DND-41 (cell line): ENCODE measurements around the gene RAI14.

Source experiments
- ATAC-seq: fragments of 200-7000 bp; cut with Tn5 transposase; 3 replicates; pipeline ENCODE4 v1.9.1; 2021; ENCODE audit warnings: low read depth; ENCODE audit not compliant: insufficient read depth
- DNase-seq: peaks from one replicate; pipeline ENCODE4 v3.0.0-alpha.2; 2020
- H2AFZ ChIP-seq: 2 replicates; pipeline ENCODE4 v1.6.0; 2012; ENCODE audit warnings: low read depth, low read length
- H3K27ac ChIP-seq: 2 replicates; pipeline ENCODE4 v1.5.1; 2012; ENCODE audit warnings: low read length, inconsistent platforms
- H3K27me3 ChIP-seq: fragments of 200-600 bp; sonication (generic); 2 replicates; pipeline ENCODE4 v1.6.0; 2012; ENCODE audit warnings: low read length, mild to moderate bottlenecking, inconsistent platforms; ENCODE audit not compliant: insufficient read depth, poor library complexity
- H3K36me3 ChIP-seq: 2 replicates; pipeline ENCODE4 v1.5.1; 2012; ENCODE audit warnings: low read length, inconsistent platforms; ENCODE audit not compliant: insufficient read depth
- H3K4me1 ChIP-seq: 2 replicates; pipeline ENCODE4 v1.5.1; 2012; ENCODE audit warnings: mild to moderate bottlenecking, low read length; ENCODE audit not compliant: insufficient read depth
- H3K4me2 ChIP-seq: 2 replicates; pipeline ENCODE4 v1.6.0; 2012; ENCODE audit warnings: mild to moderate bottlenecking, moderate library complexity, low read length, inconsistent platforms; ENCODE audit not compliant: insufficient read depth
- H3K4me3 ChIP-seq, 2 experiments: fragments of 200-600 bp in 1 of 2; shearing (Covaris generic) in 1 of 2; 2 replicates each; pipeline ENCODE4 v1.5.1; 2012 to 2016; ENCODE audit warnings: inconsistent platforms in 2 of 2, low read length in 2 of 2, mild to moderate bottlenecking in 2 of 2, low read depth in 1 of 2, moderate library complexity in 1 of 2
- H3K79me2 ChIP-seq: 2 replicates; pipeline ENCODE4 v1.6.0; 2012; ENCODE audit warnings: low read length, inconsistent platforms; ENCODE audit not compliant: insufficient read depth
- H3K9ac ChIP-seq: 2 replicates; pipeline ENCODE4 v1.6.0; 2012; ENCODE audit warnings: low read depth, mild to moderate bottlenecking, inconsistent platforms, low read length, moderate library complexity
- H3K9me3 ChIP-seq: 2 replicates; pipeline ENCODE4 v1.5.1; 2012; ENCODE audit warnings: low read length, moderate library complexity, mild to moderate bottlenecking, inconsistent platforms; ENCODE audit not compliant: insufficient read depth, severe bottlenecking
- H4K20me1 ChIP-seq: 2 replicates; pipeline ENCODE4 v1.6.0; 2012; ENCODE audit warnings: low read length; ENCODE audit not compliant: insufficient read depth
- CTCF ChIP-seq: IDR thresholded peaks from 2 replicates; pipeline ENCODE4 v1.5.1; 2012; ENCODE audit warnings: borderline replicate concordance, low read length, moderate library complexity, mild to moderate bottlenecking; ENCODE audit not compliant: poor library complexity, severe bottlenecking; ENCODE audit errors: extremely low read depth
- EZH2 ChIP-seq: IDR thresholded peaks from 3 replicates; pipeline ENCODE4 v1.6.1; 2012; ENCODE audit warnings: borderline replicate concordance, low read depth, mild to moderate bottlenecking, moderate library complexity, low read length, inconsistent platforms; ENCODE audit not compliant: severe bottlenecking

Gene RAI14

GRCh38 chr5:34804913-34805312, 148.8 kb downstream of the RAI14 start:
- no peak overlapping the region for H3K4me2 ChIP-seq
- no peaks in the 10 kb centered on the region for H4K20me1 ChIP-seq
- no peaks in the 10 kb centered on the region for H3K9me3 ChIP-seq
- H3K9ac ChIP-seq: no peak overlapping the region
- no peak overlapping the region for H3K27ac ChIP-seq
- no peaks in the 10 kb centered on the region for H3K79me2 ChIP-seq
- H2AFZ ChIP-seq: no peak overlapping the region
- H3K4me1 ChIP-seq: no peaks in the 10 kb centered on the region
- H3K36me3 ChIP-seq: no peaks in the 10 kb centered on the region
- H3K27me3 ChIP-seq: peaks cover 7% of the 10 kb centered on the region
- no peak for DNase-seq
- no peak for ATAC-seq
- H3K4me3 ChIP-seq: no peak overlapping the region
- no peak for TF ChIP-seq CTCF
- TF ChIP-seq EZH2: no peak

- no peak for TF ChIP-seq CTCF
- no peak for TF ChIP-seq EZH2
- Histone ChIP-seq H3K27me3 (peaks cover 7% of the 10 kb centered on the region), H4K20me1 (no peaks in the 10 kb centered on the region), H3K79me2 (no peaks in the 10 kb centered on the region), H3K4me3 (no peak overlapping the region), H3K9me3 (no peaks in the 10 kb centered on the region), H3K36me3 (no peaks in the 10 kb centered on the region), H3K4me1 (no peaks in the 10 kb centered on the region), H3K4me2 (no peak overlapping the region), H3K27ac (no peak overlapping the region), H3K9ac (no peak overlapping the region), H2AFZ (no peak overlapping the region)
- no peak for ATAC-seq
- no peak for DNase-seq
Observed at GRCh38 chr5:34806532-34806931, 150.4 kb downstream of the RAI14 start.

GRCh38 chr5:34811706-34812105, 155.6 kb downstream of the RAI14 start:
- no peak overlapping the region for H3K4me3 ChIP-seq
- H3K9me3 ChIP-seq: no peaks in the 10 kb centered on the region
- H3K36me3 ChIP-seq: no peaks in the 10 kb centered on the region
- H4K20me1 ChIP-seq: no peaks in the 10 kb centered on the region
- DNase-seq (no peak), ATAC-seq (no peak)
- peaks cover 13% of the 10 kb centered on the region for H3K27me3 ChIP-seq
- no peak overlapping the region for H3K4me2 ChIP-seq
- H3K79me2 ChIP-seq: no peaks in the 10 kb centered on the region
- TF ChIP-seq EZH2: no peak
- TF ChIP-seq CTCF: no peak
- no peak overlapping the region for H3K9ac ChIP-seq
- H3K4me1 ChIP-seq: no peaks in the 10 kb centered on the region
- no peak overlapping the region for H2AFZ ChIP-seq
- no peak overlapping the region for H3K27ac ChIP-seq

- H3K4me3 ChIP-seq: no peak overlapping the region
- no peak overlapping the region for H2AFZ ChIP-seq
- no peaks in the 10 kb centered on the region for H3K79me2 ChIP-seq
- H4K20me1 ChIP-seq: no peaks in the 10 kb centered on the region
- no peaks in the 10 kb centered on the region for H3K36me3 ChIP-seq
- H3K4me2 ChIP-seq: no peak overlapping the region
- DNase-seq (no peak), ATAC-seq (no peak)
- no peaks in the 10 kb centered on the region for H3K4me1 ChIP-seq
- no peaks in the 10 kb centered on the region for H3K9me3 ChIP-seq
- TF ChIP-seq CTCF (no peak), EZH2 (no peak)
- peaks cover 10% of the 10 kb centered on the region for H3K27me3 ChIP-seq
- no peak overlapping the region for H3K27ac ChIP-seq
- H3K9ac ChIP-seq: no peak overlapping the region
Observed at GRCh38 chr5:34813509-34813908, 157.4 kb downstream of the RAI14 start.
